ENCODE data around the gene DNMT3L.

DNMT3L gene

DNA sequence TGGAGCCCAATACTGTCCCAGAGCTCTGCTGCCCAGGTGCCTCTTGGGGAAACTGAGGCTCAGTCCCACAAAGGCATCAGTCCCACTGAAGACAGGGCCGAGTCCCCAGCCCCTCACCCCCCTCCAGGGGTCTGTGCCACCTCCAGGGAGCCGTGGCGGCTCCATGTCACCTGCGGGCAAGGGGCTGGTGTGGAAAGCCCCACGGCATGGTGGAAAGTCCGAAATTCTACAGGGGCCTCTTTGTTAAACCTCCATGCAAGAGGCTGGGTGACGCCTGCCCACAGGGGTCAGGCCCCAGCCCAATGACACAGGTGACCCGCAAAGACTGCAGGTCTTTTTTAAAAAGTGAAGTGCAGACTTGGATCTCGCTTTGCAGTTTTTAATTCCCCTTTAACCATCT, 20.7 kb upstream of the DNMT3L start:
- Histone ChIP-seq H3K4me3 (no peak overlapping the region), H3K27ac (no peak overlapping the region)
- DNase-seq (ENCODE audit: low spot score): no peak
- no peak for TF ChIP-seq CTCF (IDR thresholded peaks at IDR 0.05)

GRCh38 chr21:44281801-44282200, 20.1 kb upstream of the DNMT3L start:
- DNase-seq (ENCODE audit: low spot score): no peak

GRCh38 chr21:44279354-44280260, 17.9 kb upstream of the DNMT3L start:
- no peak for TF ChIP-seq CTCF (IDR thresholded peaks at IDR 0.05)
- DNase-seq (ENCODE audit: low spot score): no peak
- Histone ChIP-seq H3K4me3 (no peak overlapping the region), H3K27ac (no peak overlapping the region)

More at GRCh38 chr21:44281801-44282200, 20.1 kb upstream of the DNMT3L start:
- Histone ChIP-seq H3K4me3 (no peak overlapping the region), H3K27ac (no peak overlapping the region)
- no peak for TF ChIP-seq CTCF (IDR thresholded peaks at IDR 0.05)

DNA sequence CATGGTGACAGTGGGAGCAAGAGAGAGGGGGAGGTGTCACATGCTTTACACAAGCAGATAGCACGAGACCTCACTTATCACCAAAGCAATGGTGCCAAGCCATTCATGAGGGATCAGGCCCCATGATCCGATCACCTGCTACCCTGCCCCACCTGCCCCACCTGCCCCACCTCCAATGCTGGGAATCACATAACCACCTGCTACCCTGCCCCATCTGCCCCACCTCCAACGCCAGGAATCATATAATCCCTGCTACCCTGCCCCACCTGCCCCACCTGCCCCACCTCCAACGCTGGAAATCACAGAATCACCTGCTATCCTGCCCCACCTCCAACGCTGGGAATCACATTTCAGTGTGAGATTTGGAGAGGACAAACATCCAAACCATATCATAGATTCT, 13.3 kb upstream of the DNMT3L start:
- no peak for TF ChIP-seq CTCF (IDR thresholded peaks at IDR 0.05)
- no peak overlapping the region for H3K4me3 ChIP-seq
- H3K27ac ChIP-seq: no peak overlapping the region
- no peak for DNase-seq (ENCODE audit: low spot score)

DNA sequence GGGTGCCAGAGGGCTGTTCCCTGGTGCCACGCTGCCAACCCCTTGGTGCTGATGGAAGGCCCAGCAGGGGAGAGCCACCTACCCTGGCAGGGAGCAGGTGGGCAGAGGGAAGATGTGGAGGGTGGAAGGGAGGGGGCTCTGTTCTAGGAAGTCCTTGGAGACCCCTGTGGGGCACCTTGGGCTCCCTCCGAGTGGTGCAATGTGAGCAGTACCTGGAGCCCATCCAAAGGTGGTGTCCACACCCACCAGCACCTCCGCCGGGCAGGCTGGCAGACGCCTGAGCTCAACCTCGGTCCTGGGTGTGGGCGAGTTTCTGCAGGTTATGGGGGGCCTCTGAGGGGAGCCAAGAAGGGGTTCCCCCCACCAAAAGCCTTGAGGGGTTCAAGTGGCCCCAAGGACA, 11.3 kb upstream of the DNMT3L start:
- TF ChIP-seq CTCF (IDR thresholded peaks at IDR 0.05): no peak
- H3K27ac ChIP-seq: no peak overlapping the region
- DNase-seq (ENCODE audit: low spot score): no peak
- H3K4me3 ChIP-seq: no peak overlapping the region

DNA sequence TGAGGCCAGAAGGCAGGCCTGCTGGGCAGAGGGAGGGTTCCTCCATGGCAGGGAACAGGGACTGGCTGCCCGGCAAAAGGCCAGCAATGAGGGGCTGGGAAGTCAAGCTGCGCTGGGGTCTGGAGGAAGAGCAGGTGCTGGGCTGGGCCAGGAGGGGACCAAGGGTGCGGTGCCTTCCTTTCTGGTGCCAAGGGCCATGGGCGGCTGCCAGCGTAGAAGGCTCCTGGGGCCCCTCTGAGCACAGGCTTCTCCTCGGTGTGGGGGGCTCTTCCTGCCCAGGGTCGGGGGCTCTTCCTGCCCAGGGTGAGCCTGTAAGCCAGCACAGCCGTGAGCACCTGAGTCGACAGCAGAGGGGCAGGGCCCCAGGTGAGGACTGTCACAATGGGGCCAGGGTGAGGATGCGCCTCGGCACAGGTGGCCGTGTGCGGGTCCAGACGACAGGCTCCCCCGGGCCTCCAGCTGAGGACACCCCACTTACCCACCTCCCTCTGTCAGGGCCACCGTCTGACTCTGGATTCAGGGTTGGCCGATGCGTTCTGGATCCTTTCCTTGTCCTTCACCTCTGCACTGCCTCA, 10.7 kb upstream of the DNMT3L start:
- TF ChIP-seq CTCF (IDR thresholded peaks at IDR 0.05): no peak
- Histone ChIP-seq H3K27ac (no peak overlapping the region), H3K4me3 (no peak overlapping the region)
- no peak for DNase-seq (ENCODE audit: low spot score)

Measured in coronary artery (tissue), 2 donors.